ENCODE data around the gene CNPPD1. TPM values are rescaled to one million over a fixed set of nuclear protein-coding genes. Genes with fewer than 3 reads are reported as not detected.
"Not testable (repeated sequence)": the region's sequence is repeated elsewhere in the genome, so short reads cannot be mapped to it uniquely, and the experiment has no call there.

Gene CNPPD1
- total and polyA plus RNA-seq, 7 donors = 58.5 to 81.5 (median 71.7) TPM

GRCh38 chr2:219206328-219207133 lies 29.8 kb upstream of the CNPPD1 start, which contains the start of gene ZFAND2B:
Gene ZFAND2B (plus strand): TSS chr2:219206782. CDS start chr2:219206988, 206 bp downstream.
- WGBS, 3 donors = 0 to 1% (median 0%) methylated on average over 59 to 76 of the region's 76 CpGs
- peaks cover 3 to 41% of the 10 kb centered on the region in 2 donors for H3K36me3 ChIP-seq (ENCODE audit: insufficient read depth in 1 of 2, low read depth in 1 of 2)
- DNase-seq = peak; percentile 95 to 97
- peak within 1 kb of the TSS; percentile 91 for H3K27ac ChIP-seq
- ATAC-seq = peak; percentile 97 to 98 (median 98)
- peak within 1 kb of the TSS; percentile 75 for H3K4me3 ChIP-seq
- H3K4me1 ChIP-seq = peaks cover 15% of the 10 kb centered on the region
- peak; percentile 9 for TF ChIP-seq CTCF (IDR thresholded peaks at IDR 0.05)
- H3K9me3 ChIP-seq = no peaks in the 10 kb centered on the region
- intact Hi-C loops (cut with DNase I) = loop anchor here in 1 of 2 donors (1.0 kb wide), 1 partner anchor 28 kb away; the partner anchor contains the start of gene RETREG2
- no peaks in the 10 kb centered on the region for H3K27me3 ChIP-seq (ENCODE audit: insufficient read depth in 3 of 3, low read length in 2 of 3)

- intact Hi-C loops (cut with DNase I) = loop anchor here in 1 of 2 donors (1.0 kb wide), 1 partner anchor 28 kb away; the partner anchor contains the start of gene RETREG2
- DNase-seq (no peak), ATAC-seq (no peak)
- Histone ChIP-seq H3K9me3 (no peaks in the 10 kb centered on the region), H3K27ac (peak overlapping the region; percentile 91), H3K4me3 (peak overlapping the region; percentile 75), H3K36me3 (ENCODE audit: insufficient read depth in 1 of 2, low read depth in 1 of 2) (peaks cover 3 to 35% of the 10 kb centered on the region in 2 donors), H3K27me3 (ENCODE audit: insufficient read depth in 3 of 3, low read length in 2 of 3) (no peaks in the 10 kb centered on the region), H3K4me1 (peaks cover 15% of the 10 kb centered on the region)
- 18 to 23% (median 19%) methylated on average over 7 of the region's 7 CpGs for WGBS, 3 donors
- TF ChIP-seq CTCF (IDR thresholded peaks at IDR 0.05) = no peak
Observed at GRCh38 chr2:219205981-219206327, 29.2 kb upstream of the CNPPD1 start.

- intact Hi-C loops (cut with DNase I) = no loop called here
- WGBS, 3 donors = 83 to 89% (median 86%) methylated on average over 5 of the region's 5 CpGs
- no peak for TF ChIP-seq CTCF (IDR thresholded peaks at IDR 0.05)
Observed at GRCh38 chr2:219205165-219205538, 28.4 kb upstream of the CNPPD1 start.

GRCh38 chr2:219204425-219205164 lies 27.9 kb upstream of the CNPPD1 start:
- Histone ChIP-seq H3K27me3 (ENCODE audit: insufficient read depth in 3 of 3, low read length in 2 of 3) (peaks cover 0 to 3% (median 0%) of the 10 kb centered on the region in 3 donors), H3K4me3 (no peak overlapping the region), H3K27ac (no peak overlapping the region), H3K9me3 (no peaks in the 10 kb centered on the region), H3K36me3 (ENCODE audit: insufficient read depth in 1 of 2, low read depth in 1 of 2) (peaks cover under 1 to 21% of the 10 kb centered on the region in 2 donors), H3K4me1 (peaks cover 15% of the 10 kb centered on the region)
- DNase-seq (no peak), ATAC-seq (no peak)
- TF ChIP-seq CTCF (IDR thresholded peaks at IDR 0.05) = no peak
- 85 to 87% (median 85%) methylated on average over 7 of the region's 7 CpGs for WGBS, 3 donors
- intact Hi-C loops (cut with DNase I) = no loop called here

More at GRCh38 chr2:219205165-219205538, 28.4 kb upstream of the CNPPD1 start:
- Histone ChIP-seq H3K27me3 (ENCODE audit: insufficient read depth in 3 of 3, low read length in 2 of 3) (no peaks in the 10 kb centered on the region), H3K4me1 (peaks cover 15% of the 10 kb centered on the region), H3K9me3 (no peaks in the 10 kb centered on the region), H3K27ac (no peak overlapping the region), H3K4me3 (no peak overlapping the region), H3K36me3 (ENCODE audit: insufficient read depth in 1 of 2, low read depth in 1 of 2) (peaks cover 3 to 27% of the 10 kb centered on the region in 2 donors)
- DNase-seq (no peak), ATAC-seq (no peak)

- H3K27me3 ChIP-seq (ENCODE audit: insufficient read depth in 3 of 3, low read length in 2 of 3); H3K36me3 ChIP-seq (ENCODE audit: insufficient read depth in 1 of 2, low read depth in 1 of 2); H3K9me3 ChIP-seq; intact Hi-C loops (cut with DNase I); ATAC-seq; H3K4me3 ChIP-seq; H3K4me1 ChIP-seq; H3K27ac ChIP-seq; DNase-seq: not testable (repeated sequence)
- 88 to 93% (median 89%) methylated on average over 17 to 18 of the region's 21 CpGs for WGBS, 3 donors
Observed at GRCh38 chr2:219201331-219201730, 24.6 kb upstream of the CNPPD1 start.

- H3K36me3 ChIP-seq (ENCODE audit: insufficient read depth in 1 of 2, low read depth in 1 of 2); DNase-seq; H3K4me3 ChIP-seq; H3K27ac ChIP-seq; H3K9me3 ChIP-seq; ATAC-seq; H3K27me3 ChIP-seq (ENCODE audit: insufficient read depth in 3 of 3, low read length in 2 of 3); intact Hi-C loops (cut with DNase I); H3K4me1 ChIP-seq: not testable (repeated sequence)
- 55 to 57% (median 56%) methylated on average over 24 of the region's 26 CpGs for WGBS, 3 donors
Observed at GRCh38 chr2:219200502-219201326, 24.0 kb upstream of the CNPPD1 start.
